Endodermal cell (in vitro differentiated cells): ENCODE results near the gene MIPOL1. TPM values are rescaled to one million over a fixed set of nuclear protein-coding genes. Genes with fewer than 3 reads are reported as not detected.
A peak's percentile ranks its signal among the peaks of the same experiment; 100 is the strongest.

Experiments
- DNase-seq: peaks from one replicate; pipeline ENCODE4 v3.0.0-alpha.2; 2017
- H3K27ac ChIP-seq: 2 replicates; pipeline ENCODE4 v1.5.1; 2013; ENCODE audit warnings: mild to moderate bottlenecking, low read depth, low read length, moderate library complexity
- H3K27me3 ChIP-seq: 2 replicates; pipeline ENCODE4 v1.6.1; 2013; ENCODE audit warnings: mild to moderate bottlenecking, low read length, moderate library complexity; ENCODE audit not compliant: insufficient read depth, control insufficient read depth, poor library complexity, severe bottlenecking
- H3K36me3 ChIP-seq: 2 replicates; pipeline ENCODE4 v1.7.0; 2013; ENCODE audit warnings: mild to moderate bottlenecking, low read length, moderate library complexity; ENCODE audit not compliant: control insufficient read depth, insufficient read depth
- H3K4me1 ChIP-seq: one replicate; pipeline ENCODE4 v1.7.0; 2013; ENCODE audit warnings: low read length; ENCODE audit not compliant: control insufficient read depth, insufficient read depth
- H3K4me3 ChIP-seq: 2 replicates; pipeline ENCODE4 v1.5.1; 2013; ENCODE audit warnings: mild to moderate bottlenecking, low read length, moderate library complexity
- H3K9ac ChIP-seq: 2 replicates; pipeline ENCODE4 v1.6.1; 2013; ENCODE audit warnings: mild to moderate bottlenecking, low read length, moderate library complexity; ENCODE audit not compliant: poor library complexity, severe bottlenecking; ENCODE audit errors: extremely low read depth
- H3K9me3 ChIP-seq: 2 replicates; pipeline ENCODE4 v1.6.1; 2013; ENCODE audit warnings: mild to moderate bottlenecking, low read length, moderate library complexity; ENCODE audit not compliant: control insufficient read depth
- H3K27ac Mint-ChIP-seq: 2 replicates; pipeline ENCODE4 v1.8.0; 2020; ENCODE audit warnings: mixed read lengths
- H3K27me3 Mint-ChIP-seq: 2 replicates; pipeline ENCODE4 v1.8.0; 2021; ENCODE audit warnings: mild to moderate bottlenecking, mixed read lengths; ENCODE audit not compliant: insufficient read depth
- H3K36me3 Mint-ChIP-seq: 2 replicates; pipeline ENCODE4 v1.8.0; 2020; ENCODE audit warnings: low read depth, mixed read lengths
- H3K4me1 Mint-ChIP-seq: 2 replicates; pipeline ENCODE4 v1.8.0; 2020; ENCODE audit warnings: mixed read lengths
- H3K4me3 Mint-ChIP-seq: 2 replicates; pipeline ENCODE4 v1.8.0; 2020; ENCODE audit warnings: mild to moderate bottlenecking, moderate library complexity, mixed read lengths
- H3K9me3 Mint-ChIP-seq: 2 replicates; pipeline ENCODE4 v1.8.0; 2020; ENCODE audit warnings: mild to moderate bottlenecking, mixed read lengths
- WGBS, 2 experiments: methylation state at CpG; one replicate each; pipeline versions ENCODE4 v1.1.5 to v1.1.7; 2013; ENCODE audit warnings: missing lambda C conversion rate in 2 of 2, mixed read lengths in 1 of 2; ENCODE audit not compliant: insufficient coverage in 1 of 2, insufficient read length in 1 of 2; 5-methylcytosine and 5-hydroxymethylcytosine counted together
- total RNA-seq, 2 donors: library from RNA; stranded (reverse); fragmentation: NEBNext Ultra II Directional in 1 of 2; extraction: Animal tissue kit (Norgen Biotek cat#: 25700) in 1 of 2; gene quantifications; 2 replicates in 1 of 2; 3 replicates in 1 of 2; pipeline ENCODE4 v1.2.1, GENCODE V29; 2021
- TF ChIP-seq, protein P1 (sequence below): fragments of 200-600 bp; sonication (generic); conservative IDR thresholded peaks from 2 replicates; pipeline ENCODE4 v1.5.0; 2021; ENCODE audit warnings: antibody characterized with exemption, mild to moderate bottlenecking

MIPOL1 gene
- total RNA-seq, 2 donors from 2014 or later, result 22.0 to 28.5 TPM

DNA sequence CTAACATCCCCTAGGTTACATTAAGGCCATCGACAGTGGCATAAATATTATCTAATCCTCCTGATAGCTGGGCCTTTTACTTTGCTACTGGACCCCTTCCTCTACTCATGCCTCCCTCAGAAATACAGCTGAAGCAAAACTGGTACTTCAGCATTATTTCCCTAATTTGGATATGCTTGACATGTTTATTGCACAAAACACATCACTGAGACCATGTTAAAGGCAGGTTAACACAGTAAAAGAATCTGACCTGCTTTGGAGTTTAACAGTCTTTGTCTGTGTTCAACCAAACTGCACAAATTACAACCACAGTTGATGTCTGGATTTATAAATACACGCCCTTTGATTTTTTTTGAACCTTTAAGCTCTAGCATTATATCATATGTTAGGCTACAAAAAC, 240.7 kb downstream of the MIPOL1 start:
- Histone ChIP-seq H3K36me3 (no peaks in the 10 kb centered on the region), H3K4me3 (no peak overlapping the region), H3K27me3 (no peaks in the 10 kb centered on the region), H3K9ac (no peak overlapping the region), H3K9me3 (peaks cover under 1% of the 10 kb centered on the region), H3K4me1 (no peaks in the 10 kb centered on the region), H3K27ac (no peak overlapping the region)
- no peak for DNase-seq
- TF ChIP-seq, protein P1, sequence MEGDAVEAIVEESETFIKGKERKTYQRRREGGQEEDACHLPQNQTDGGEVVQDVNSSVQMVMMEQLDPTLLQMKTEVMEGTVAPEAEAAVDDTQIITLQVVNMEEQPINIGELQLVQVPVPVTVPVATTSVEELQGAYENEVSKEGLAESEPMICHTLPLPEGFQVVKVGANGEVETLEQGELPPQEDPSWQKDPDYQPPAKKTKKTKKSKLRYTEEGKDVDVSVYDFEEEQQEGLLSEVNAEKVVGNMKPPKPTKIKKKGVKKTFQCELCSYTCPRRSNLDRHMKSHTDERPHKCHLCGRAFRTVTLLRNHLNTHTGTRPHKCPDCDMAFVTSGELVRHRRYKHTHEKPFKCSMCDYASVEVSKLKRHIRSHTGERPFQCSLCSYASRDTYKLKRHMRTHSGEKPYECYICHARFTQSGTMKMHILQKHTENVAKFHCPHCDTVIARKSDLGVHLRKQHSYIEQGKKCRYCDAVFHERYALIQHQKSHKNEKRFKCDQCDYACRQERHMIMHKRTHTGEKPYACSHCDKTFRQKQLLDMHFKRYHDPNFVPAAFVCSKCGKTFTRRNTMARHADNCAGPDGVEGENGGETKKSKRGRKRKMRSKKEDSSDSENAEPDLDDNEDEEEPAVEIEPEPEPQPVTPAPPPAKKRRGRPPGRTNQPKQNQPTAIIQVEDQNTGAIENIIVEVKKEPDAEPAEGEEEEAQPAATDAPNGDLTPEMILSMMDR, result no peak
- no peak overlapping the region for H3K4me3 Mint-ChIP-seq
- H3K27ac Mint-ChIP-seq, result peak overlapping the region; percentile 14
- 72 to 100% methylated on average over 1 to 2 of the region's 2 CpGs for WGBS, 2 experiments
- no peaks in the 10 kb centered on the region for H3K27me3 Mint-ChIP-seq
- peaks cover 17% of the 10 kb centered on the region for H3K9me3 Mint-ChIP-seq
- H3K36me3 Mint-ChIP-seq, result peaks cover 14% of the 10 kb centered on the region
- peaks cover 8% of the 10 kb centered on the region for H3K4me1 Mint-ChIP-seq

DNA sequence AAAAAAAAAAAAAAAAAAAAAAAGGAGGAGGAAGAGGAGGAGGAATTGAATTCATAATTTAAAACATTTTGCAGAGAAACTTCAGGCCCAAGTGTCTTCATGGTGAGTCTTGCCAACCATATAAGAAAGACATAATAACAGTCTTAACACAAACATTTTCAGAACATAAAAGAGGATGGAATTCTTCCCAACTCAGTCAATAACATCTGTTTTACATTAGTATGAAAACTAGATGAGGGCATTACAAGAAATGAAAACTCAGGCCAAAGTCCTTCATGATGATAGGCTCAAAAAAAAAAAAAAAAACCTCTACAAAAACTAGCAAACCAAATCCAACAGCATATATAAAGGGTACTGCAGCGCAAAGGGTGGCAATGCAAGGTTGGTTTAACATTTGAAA, 245.7 kb downstream of the MIPOL1 start:
- H3K9me3 Mint-ChIP-seq, result peaks cover 13% of the 10 kb centered on the region
- no peak overlapping the region for H3K9ac ChIP-seq

DNA sequence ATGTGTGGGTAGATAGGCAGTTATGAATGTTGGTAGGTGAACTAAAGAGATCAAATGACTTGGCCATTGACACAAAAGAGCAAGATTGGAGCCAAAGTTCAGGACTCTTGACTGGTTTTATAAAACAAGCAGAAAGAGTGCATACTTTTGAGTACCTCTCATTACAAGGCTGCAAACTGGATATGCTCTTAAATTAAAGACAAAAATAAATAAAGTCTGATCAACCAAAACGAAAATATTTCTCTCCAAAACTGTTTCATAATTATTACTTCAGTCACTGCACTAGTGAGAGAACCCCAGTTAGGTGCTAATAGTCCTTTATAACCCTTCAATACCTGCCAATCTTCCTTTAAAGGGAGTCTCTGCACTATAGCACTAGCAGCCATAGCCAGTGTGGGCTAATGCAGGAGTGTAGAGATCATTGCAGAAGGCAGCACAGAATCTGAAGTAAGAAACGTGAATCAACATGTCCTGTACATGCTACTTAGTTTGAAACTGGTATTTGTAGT, 250.2 kb downstream of the MIPOL1 start:
- H3K4me1 Mint-ChIP-seq, result peaks cover 6% of the 10 kb centered on the region
- H3K27ac ChIP-seq, result no peak overlapping the region
- H3K4me3 Mint-ChIP-seq, result no peak overlapping the region
- no peaks in the 10 kb centered on the region for H3K36me3 ChIP-seq
- no peaks in the 10 kb centered on the region for H3K27me3 ChIP-seq
- H3K9me3 ChIP-seq, result peaks cover 10% of the 10 kb centered on the region
- TF ChIP-seq, protein P1, result no peak
- peaks cover 9% of the 10 kb centered on the region for H3K36me3 Mint-ChIP-seq
- no peak overlapping the region for H3K4me3 ChIP-seq
- no peak overlapping the region for H3K9ac ChIP-seq
- H3K4me1 ChIP-seq, result no peaks in the 10 kb centered on the region
- 78 to 92% methylated on average over 2 of the region's 2 CpGs for WGBS, 2 experiments
- H3K27ac Mint-ChIP-seq, result no peak overlapping the region
- no peak for DNase-seq
- H3K27me3 Mint-ChIP-seq, result no peaks in the 10 kb centered on the region
- peaks cover 13% of the 10 kb centered on the region for H3K9me3 Mint-ChIP-seq

More for the DNA sequence above, 245.7 kb downstream of the MIPOL1 start:
- Mint-ChIP-seq H3K4me1 (no peaks in the 10 kb centered on the region), H3K27me3 (no peaks in the 10 kb centered on the region), H3K36me3 (peaks cover 11% of the 10 kb centered on the region), H3K27ac (no peak overlapping the region), H3K4me3 (no peak overlapping the region)
- H3K9me3 ChIP-seq, result peaks cover 10% of the 10 kb centered on the region
- no peak for DNase-seq
- H3K27me3 ChIP-seq, result no peaks in the 10 kb centered on the region
- no peaks in the 10 kb centered on the region for H3K4me1 ChIP-seq
- H3K4me3 ChIP-seq, result no peak overlapping the region
- WGBS, 2 experiments, result no CpG with 5 or more reads among the region's 1 CpG
- no peak overlapping the region for H3K27ac ChIP-seq
- no peaks in the 10 kb centered on the region for H3K36me3 ChIP-seq
- TF ChIP-seq, protein P1, result no peak
